B cell (primary cell): ENCODE measurements around the gene OR52A1. TPM values are rescaled to one million over a fixed set of nuclear protein-coding genes. Genes with fewer than 3 reads are reported as not detected.

Experiments
- ATAC-seq: fragments of 200-7000 bp; cut with Tn5 transposase; one replicate; pipeline ENCODE4 v1.10.0; 2021; ENCODE audit warnings: low read depth, mild to moderate bottlenecking, moderate number of reproducible peaks, moderate library complexity
- CTCF ChIA-PET: fragments of 350-600 bp; sonication (Branson Sonifier 250); formaldehyde crosslinking; loops from one replicate; lab custom pipeline; 2021; ENCODE audit warnings: antibody characterized with exemption, inconsistent platforms; lab: Charles Lee
- POLR2A ChIA-PET: fragments of 350-600 bp; sonication (Branson Sonifier 250); formaldehyde crosslinking; loops from one replicate; lab custom pipeline; 2021; ENCODE audit warnings: antibody characterized with exemption; lab: Charles Lee
- DNase-seq: peaks from one replicate; pipeline ENCODE4 v3.0.0; 2013
- H2AFZ ChIP-seq: 2 replicates; pipeline ENCODE4 v1.6.1; 2012; ENCODE audit warnings: mild to moderate bottlenecking, low read depth, low read length; ENCODE audit not compliant: insufficient read depth, poor library complexity, severe bottlenecking
- H3K27ac ChIP-seq, 2 donors: 1 replicate in 1 of 2; 2 replicates in 1 of 2; pipeline ENCODE4 v1.5.1; 2012 to 2013; ENCODE audit warnings: low read length in 2 of 2, mild to moderate bottlenecking in 2 of 2, moderate library complexity in 1 of 2
- H3K27me3 ChIP-seq, 4 experiments: fragments of 200-600 bp in 1 of 4; sonication (generic) in 1 of 4; replicated peaks in 1 of 4; 1 replicate in 2 of 4; 2 replicates in 2 of 4; pipeline versions ENCODE4 v1.6.1 to v1.7.0; 2013 to 2016; ENCODE audit warnings: low read length in 3 of 4, mild to moderate bottlenecking in 2 of 4, mixed read lengths in 1 of 4, moderate library complexity in 1 of 4; ENCODE audit not compliant: insufficient read depth in 4 of 4, control insufficient read depth in 3 of 4; ENCODE audit errors: control extremely low read depth in 1 of 4
- H3K36me3 ChIP-seq, 2 experiments: replicated peaks in 1 of 2; 1 replicate in 1 of 2; 2 replicates in 1 of 2; pipeline versions ENCODE4 v1.6.1 to v1.7.1; 2013; ENCODE audit warnings: low read length in 1 of 2; ENCODE audit not compliant: insufficient read depth in 2 of 2, control insufficient read depth in 1 of 2; ENCODE audit errors: control extremely low read depth in 1 of 2, extremely low read depth in 1 of 2
- H3K4me1 ChIP-seq, 2 donors: fragments of 200-600 bp in 1 of 2; sonication (generic) in 1 of 2; 1 replicate in 1 of 2; 2 replicates in 1 of 2; pipeline versions ENCODE4 v1.5.1 to v1.6.1; 2013 to 2017; ENCODE audit warnings: low read length in 2 of 2; ENCODE audit not compliant: control insufficient read depth in 2 of 2, insufficient read depth in 2 of 2
- H3K4me2 ChIP-seq: replicated peaks from 2 replicates; pipeline ENCODE3; 2012; ENCODE audit warnings: mild to moderate bottlenecking, low read depth, low read length; ENCODE audit not compliant: poor library complexity, severe bottlenecking
- H3K4me3 ChIP-seq, 5 experiments: fragments of 200-600 bp in 1 of 5; sonication (generic) in 1 of 5; 1 replicate in 3 of 5; 2 replicates in 2 of 5; pipeline versions ENCODE4 v1.5.1 to v1.7.0; 2011 to 2016; ENCODE audit warnings: low read length in 4 of 5, mild to moderate bottlenecking in 4 of 5, low read depth in 2 of 5, control low read depth in 1 of 5, moderate library complexity in 1 of 5; ENCODE audit not compliant: insufficient read depth in 1 of 5; ENCODE audit errors: control extremely low read depth in 1 of 5, extremely low read depth in 1 of 5
- H3K79me2 ChIP-seq: fragments of 200-600 bp; sonication (generic); one replicate; pipeline ENCODE4 v1.6.0; 2016; ENCODE audit warnings: low read length; ENCODE audit not compliant: control insufficient read depth, insufficient read depth
- H3K9ac ChIP-seq: fragments of 200-600 bp; sonication (generic); 2 replicates; pipeline ENCODE4 v1.6.1; 2017; ENCODE audit warnings: mild to moderate bottlenecking, low read length, moderate library complexity
- H3K9me3 ChIP-seq, 3 donors: one replicate each; pipeline versions ENCODE4 v1.6.1 to v1.7.1; 2013; ENCODE audit warnings: low read length in 2 of 3; ENCODE audit not compliant: control insufficient read depth in 2 of 3, insufficient read depth in 1 of 3; ENCODE audit errors: control extremely low read depth in 1 of 3
- H4K20me1 ChIP-seq: 2 replicates; pipeline ENCODE4 v1.6.0; 2012; ENCODE audit warnings: mild to moderate bottlenecking, low read length; ENCODE audit not compliant: insufficient read depth, control insufficient read depth, poor library complexity, severe bottlenecking
- H3K27ac Mint-ChIP-seq: one replicate; pipeline ENCODE4 v1.8.0; 2021; ENCODE audit warnings: mixed read lengths
- H3K27me3 Mint-ChIP-seq: one replicate; pipeline ENCODE4 v1.8.0; 2021; ENCODE audit warnings: mixed read lengths
- H3K4me1 Mint-ChIP-seq: one replicate; pipeline ENCODE4 v1.8.0; 2021; ENCODE audit warnings: mixed read lengths
- H3K4me3 Mint-ChIP-seq: one replicate; pipeline ENCODE4 v1.8.0; 2021; ENCODE audit warnings: mixed read lengths
- H3K9me3 Mint-ChIP-seq: one replicate; pipeline ENCODE4 v1.8.0; 2022; ENCODE audit warnings: mixed read lengths; ENCODE audit not compliant: insufficient read depth
- EZH2 ChIP-seq: IDR thresholded peaks from 2 replicates; pipeline ENCODE4 v1.6.1; 2012; ENCODE audit warnings: borderline replicate concordance, low read depth, mild to moderate bottlenecking, moderate library complexity, low read length; ENCODE audit not compliant: insufficient read depth, poor library complexity, severe bottlenecking
- WGBS: methylation state at CpG from one replicate; pipeline ENCODE4 v1.1.5; 2013; ENCODE audit warnings: missing lambda C conversion rate; ENCODE audit not compliant: insufficient coverage; 5-methylcytosine and 5-hydroxymethylcytosine counted together
- intact Hi-C: fragments of 100-400 bp; cut with micrococcal nuclease; formaldehyde crosslinking; loops from one replicate; pipeline ENCODE4 v1.10.0; 2022
- polyA plus RNA-seq: library from polyadenylated mRNA; depleted of rRNA; stranded (reverse); fragments of >200 nt; gene quantifications from 2 replicates; pipeline ENCODE4 v1.2.3, GENCODE V29; 2012
- total RNA-seq, 2 donors: library from RNA; stranded (reverse); fragments of 120-200 nt in 1 of 2; gene quantifications; 1 replicate in 1 of 2; 2 replicates in 1 of 2; pipeline versions ENCODE4 v1.2.3 to v1.2.4, GENCODE V29; 2013 to 2022
- TF ChIP-seq, protein P1 (sequence below): fragments of 200-600 bp; IDR thresholded peaks from one replicate; pipeline ENCODE4 v1.8.0; 2022; ENCODE audit warnings: antibody characterized with exemption, mild to moderate bottlenecking

OR52A1 gene
- total and polyA plus RNA-seq, 2 donors (not counting 1 experiment from before 2014, with no cell fraction given) = not detected

DNA sequence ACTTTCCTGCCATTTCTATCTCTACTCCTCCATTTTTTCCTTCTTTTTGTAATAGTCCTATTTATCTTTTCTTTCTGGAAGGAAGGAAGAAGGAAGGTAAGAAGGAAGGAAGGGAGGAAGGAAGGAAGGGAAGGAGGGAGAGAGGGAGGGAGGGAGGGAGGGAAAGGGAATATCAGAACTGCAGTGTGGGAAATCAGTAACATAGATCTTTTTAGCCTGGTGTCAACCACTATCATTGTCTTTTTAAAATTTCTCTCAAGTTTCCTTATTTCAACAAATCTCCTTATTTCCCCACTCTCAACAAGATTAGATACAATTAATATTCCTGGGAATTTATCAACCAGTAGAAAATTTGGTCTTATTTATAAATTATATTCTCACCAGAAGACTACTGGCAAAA lies 51.5 kb downstream of the OR52A1 start:
- no peaks in the 10 kb centered on the region for H3K79me2 ChIP-seq
- ChIA-PET POLR2A (no interaction called here), CTCF (no interaction called here)
- intact Hi-C loops = no loop called here
- no peak for TF ChIP-seq EZH2
- TF ChIP-seq, protein P1, sequence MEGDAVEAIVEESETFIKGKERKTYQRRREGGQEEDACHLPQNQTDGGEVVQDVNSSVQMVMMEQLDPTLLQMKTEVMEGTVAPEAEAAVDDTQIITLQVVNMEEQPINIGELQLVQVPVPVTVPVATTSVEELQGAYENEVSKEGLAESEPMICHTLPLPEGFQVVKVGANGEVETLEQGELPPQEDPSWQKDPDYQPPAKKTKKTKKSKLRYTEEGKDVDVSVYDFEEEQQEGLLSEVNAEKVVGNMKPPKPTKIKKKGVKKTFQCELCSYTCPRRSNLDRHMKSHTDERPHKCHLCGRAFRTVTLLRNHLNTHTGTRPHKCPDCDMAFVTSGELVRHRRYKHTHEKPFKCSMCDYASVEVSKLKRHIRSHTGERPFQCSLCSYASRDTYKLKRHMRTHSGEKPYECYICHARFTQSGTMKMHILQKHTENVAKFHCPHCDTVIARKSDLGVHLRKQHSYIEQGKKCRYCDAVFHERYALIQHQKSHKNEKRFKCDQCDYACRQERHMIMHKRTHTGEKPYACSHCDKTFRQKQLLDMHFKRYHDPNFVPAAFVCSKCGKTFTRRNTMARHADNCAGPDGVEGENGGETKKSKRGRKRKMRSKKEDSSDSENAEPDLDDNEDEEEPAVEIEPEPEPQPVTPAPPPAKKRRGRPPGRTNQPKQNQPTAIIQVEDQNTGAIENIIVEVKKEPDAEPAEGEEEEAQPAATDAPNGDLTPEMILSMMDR = no peak
- ATAC-seq (no peak), DNase-seq (no peak)
- H3K4me2 ChIP-seq = no peak overlapping the region
- H3K27ac ChIP-seq = no peak overlapping the region
- H4K20me1 ChIP-seq = no peaks in the 10 kb centered on the region
- H3K9me3 ChIP-seq = no peaks in the 10 kb centered on the region
- Mint-ChIP-seq H3K27me3 (peaks cover 6% of the 10 kb centered on the region), H3K4me3 (no peak overlapping the region), H3K27ac (no peak overlapping the region), H3K4me1 (no peaks in the 10 kb centered on the region), H3K9me3 (no peaks in the 10 kb centered on the region)
- no peaks in the 10 kb centered on the region for H3K4me1 ChIP-seq
- no peaks in the 10 kb centered on the region for H3K36me3 ChIP-seq
- H2AFZ ChIP-seq = no peak overlapping the region
- H3K9ac ChIP-seq = no peak overlapping the region
- no peak overlapping the region for H3K4me3 ChIP-seq
- H3K27me3 ChIP-seq = no peaks in the 10 kb centered on the region

DNA sequence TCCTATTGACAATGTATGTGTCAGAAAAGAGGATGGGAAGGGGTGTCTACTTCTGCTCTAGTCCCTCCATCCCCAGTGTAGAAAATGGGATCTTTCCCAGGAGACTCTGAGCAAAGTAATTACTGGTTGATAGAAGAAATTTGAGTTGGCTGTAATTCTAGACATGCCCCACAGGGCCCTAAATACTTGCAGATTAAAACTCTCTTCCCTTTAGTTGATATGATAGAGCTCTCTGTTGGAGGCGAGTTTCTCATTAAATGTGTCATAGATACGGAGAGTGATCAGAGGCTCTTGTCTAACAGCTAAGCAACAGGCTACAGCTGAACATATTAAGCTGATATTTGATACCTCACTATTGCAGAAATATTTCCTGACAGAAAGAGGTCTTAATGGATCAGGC lies 52.3 kb downstream of the OR52A1 start:
- Mint-ChIP-seq H3K27ac (no peak overlapping the region), H3K4me1 (no peaks in the 10 kb centered on the region), H3K9me3 (no peaks in the 10 kb centered on the region), H3K4me3 (no peak overlapping the region), H3K27me3 (peaks cover 6% of the 10 kb centered on the region)
- POLR2A ChIA-PET = no interaction called here
- Histone ChIP-seq H3K9me3 (no peaks in the 10 kb centered on the region), H3K4me1 (no peaks in the 10 kb centered on the region), H4K20me1 (no peaks in the 10 kb centered on the region), H3K4me2 (no peak overlapping the region), H3K9ac (no peak overlapping the region), H3K27ac (no peak overlapping the region), H3K79me2 (no peaks in the 10 kb centered on the region), H3K27me3 (no peaks in the 10 kb centered on the region), H3K4me3 (no peak overlapping the region), H2AFZ (no peak overlapping the region), H3K36me3 (no peaks in the 10 kb centered on the region)
- intact Hi-C loops = no loop called here
- no CpG with 5 or more reads among the region's 2 CpGs for WGBS
- DNase-seq (no peak), ATAC-seq (no peak)
- CTCF ChIA-PET = no interaction called here
- no peak for TF ChIP-seq EZH2
- TF ChIP-seq, protein P1 = no peak
